Neural cell (in vitro differentiated cells): ENCODE results near the gene JADE1. TPM values are rescaled to one million over a fixed set of nuclear protein-coding genes. Genes with fewer than 3 reads are reported as not detected.
A peak's percentile ranks its signal among the peaks of the same experiment; 100 is the strongest.

Experiments
- H2AFZ ChIP-seq: fragments of 200-600, 300-800 bp; sonication (generic), shearing (Covaris generic); 2 replicates; pipeline ENCODE4 v1.6.0; 2014; ENCODE audit warnings: low read depth, mild to moderate bottlenecking, antibody characterized with exemption, low read length, moderate library complexity
- H3F3A ChIP-seq: fragments of 200-600 bp; shearing (Covaris generic); 2 replicates; pipeline ENCODE4 v1.6.1; 2016; ENCODE audit warnings: mild to moderate bottlenecking, moderate library complexity, mixed read lengths, antibody characterized with exemption, low read length; ENCODE audit not compliant: insufficient read depth, poor library complexity, severe bottlenecking
- H3K27ac ChIP-seq: fragments of 200-600, 300-800 bp; sonication (generic), shearing (Covaris generic); 2 replicates; pipeline ENCODE4 v1.5.1; 2014; ENCODE audit warnings: mild to moderate bottlenecking, low read length, moderate library complexity
- H3K27me3 ChIP-seq: fragments of 300-800, 200-600 bp; sonication (generic), shearing (Covaris generic); 2 replicates; pipeline ENCODE4 v1.6.0; 2014; ENCODE audit warnings: mild to moderate bottlenecking, low read depth, low read length, moderate library complexity; ENCODE audit not compliant: insufficient read depth
- H3K36me3 ChIP-seq: fragments of 300-800, 200-600 bp; sonication (generic), shearing (Covaris generic); 2 replicates; pipeline ENCODE4 v1.5.1; 2014; ENCODE audit warnings: mild to moderate bottlenecking, antibody characterized with exemption, low read length, moderate library complexity; ENCODE audit not compliant: insufficient read depth
- H3K4me2 ChIP-seq: fragments of 300-800, 200-600 bp; sonication (generic), shearing (Covaris generic); 2 replicates; pipeline ENCODE4 v1.6.0; 2014; ENCODE audit warnings: mild to moderate bottlenecking, low read length
- H3K4me3 ChIP-seq: fragments of 300-800, 200-600 bp; sonication (generic), shearing (Covaris generic); 2 replicates; pipeline ENCODE4 v1.5.1; 2014; ENCODE audit warnings: mild to moderate bottlenecking, low read length, moderate library complexity
- H3K79me2 ChIP-seq: fragments of 200-600 bp; shearing (Covaris generic); replicated peaks from 2 replicates; pipeline ENCODE4 v1.6.0; 2014; ENCODE audit warnings: mild to moderate bottlenecking, low read length, moderate library complexity; ENCODE audit not compliant: insufficient read depth
- H3K9ac ChIP-seq: fragments of 300-800, 200-600 bp; sonication (generic), shearing (Covaris generic); 2 replicates; pipeline ENCODE4 v1.6.1; 2016; ENCODE audit warnings: mild to moderate bottlenecking, low read length, mixed read lengths
- H3K9me2 ChIP-seq: fragments of 200-600 bp; shearing (Covaris generic); 2 replicates; pipeline ENCODE4 v1.6.1; 2016; ENCODE audit warnings: mild to moderate bottlenecking, low read length, mixed read lengths; ENCODE audit not compliant: insufficient read depth
- H3K9me3 ChIP-seq: fragments of 200-600, 300-800 bp; sonication (generic), shearing (Covaris generic); 2 replicates; pipeline ENCODE4 v1.6.1; 2016; ENCODE audit warnings: mild to moderate bottlenecking, mixed run types, low read length, moderate library complexity, mixed read lengths
- H4K20me1 ChIP-seq: fragments of 200-600 bp; shearing (Covaris generic); 2 replicates; pipeline ENCODE4 v1.6.1; 2016; ENCODE audit warnings: mild to moderate bottlenecking, mixed run types; ENCODE audit not compliant: insufficient read depth
- EP300 ChIP-seq: fragments of 450-650 bp; conservative IDR thresholded peaks from 2 replicates; pipeline ENCODE4 v1.6.1; 2014; ENCODE audit warnings: antibody characterized with exemption, mild to moderate bottlenecking, moderate library complexity; ENCODE audit not compliant: poor library complexity, severe bottlenecking
- EZH2 ChIP-seq: fragments of 200-600, 300-800 bp; shearing (Covaris generic), sonication (generic); IDR thresholded peaks from 2 replicates; pipeline ENCODE4 v1.6.1; 2014; ENCODE audit warnings: antibody characterized with exemption, low read length, borderline replicate concordance, mild to moderate bottlenecking; ENCODE audit not compliant: insufficient read depth, poor library complexity, severe bottlenecking
- POLR2AphosphoS5 ChIP-seq: IDR thresholded peaks from 2 replicates; pipeline ENCODE4 v1.6.1; 2012
- TAF1 ChIP-seq: IDR thresholded peaks from 2 replicates; pipeline ENCODE4 v1.6.1; 2012; ENCODE audit warnings: low read depth
- polyA plus RNA-seq: library from polyadenylated mRNA; depleted of rRNA; stranded (reverse); fragments of >200 nt; gene quantifications from 2 replicates; pipeline ENCODE4 v1.2.3, GENCODE V29; 2014
- TF ChIP-seq, protein P1 (sequence below): IDR thresholded peaks from 2 replicates; pipeline ENCODE4 v1.6.1; 2012; ENCODE audit warnings: borderline replicate concordance
- TF ChIP-seq, protein P2 (sequence below): fragments of 450-650 bp; IDR thresholded peaks from 2 replicates; pipeline ENCODE4 v1.5.1; 2014; ENCODE audit warnings: antibody characterized with exemption, mild to moderate bottlenecking, moderate library complexity; ENCODE audit not compliant: poor library complexity, severe bottlenecking

JADE1 gene
- polyA plus RNA-seq, 1 donor from 2014 or later = 14.5 TPM

DNA sequence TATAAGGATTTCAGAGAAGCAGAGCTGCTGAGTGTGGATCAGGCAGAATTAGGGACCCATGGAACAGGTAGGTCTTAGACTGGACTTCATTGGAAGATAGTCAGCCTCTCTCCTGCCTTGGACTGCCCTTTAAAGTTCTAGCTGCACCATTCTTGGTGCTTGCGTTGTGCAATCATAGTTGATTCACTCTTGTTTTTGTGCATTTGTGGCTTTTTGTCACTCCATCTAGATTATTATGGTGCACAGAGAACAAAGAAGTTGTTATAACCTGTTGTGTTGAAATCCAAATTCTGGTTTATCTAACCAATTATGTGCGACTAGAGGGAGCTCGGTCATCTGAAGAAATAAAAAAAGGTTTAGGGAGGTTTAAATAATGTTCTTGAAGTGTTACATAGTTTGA, 59.3 kb downstream of the JADE1 start:
- Histone ChIP-seq H2AFZ (no peak overlapping the region), H3K4me2 (no peak overlapping the region), H3K27ac (no peak overlapping the region), H3K9ac (no peak overlapping the region), H3K9me2 (no peaks in the 10 kb centered on the region), H3K79me2 (no peaks in the 10 kb centered on the region), H3F3A (no peaks in the 10 kb centered on the region), H4K20me1 (no peaks in the 10 kb centered on the region), H3K36me3 (peaks cover 7% of the 10 kb centered on the region), H3K27me3 (no peaks in the 10 kb centered on the region), H3K4me3 (no peak overlapping the region), H3K9me3 (no peaks in the 10 kb centered on the region)
- TF ChIP-seq EP300 (no peak), EZH2 (no peak)

DNA sequence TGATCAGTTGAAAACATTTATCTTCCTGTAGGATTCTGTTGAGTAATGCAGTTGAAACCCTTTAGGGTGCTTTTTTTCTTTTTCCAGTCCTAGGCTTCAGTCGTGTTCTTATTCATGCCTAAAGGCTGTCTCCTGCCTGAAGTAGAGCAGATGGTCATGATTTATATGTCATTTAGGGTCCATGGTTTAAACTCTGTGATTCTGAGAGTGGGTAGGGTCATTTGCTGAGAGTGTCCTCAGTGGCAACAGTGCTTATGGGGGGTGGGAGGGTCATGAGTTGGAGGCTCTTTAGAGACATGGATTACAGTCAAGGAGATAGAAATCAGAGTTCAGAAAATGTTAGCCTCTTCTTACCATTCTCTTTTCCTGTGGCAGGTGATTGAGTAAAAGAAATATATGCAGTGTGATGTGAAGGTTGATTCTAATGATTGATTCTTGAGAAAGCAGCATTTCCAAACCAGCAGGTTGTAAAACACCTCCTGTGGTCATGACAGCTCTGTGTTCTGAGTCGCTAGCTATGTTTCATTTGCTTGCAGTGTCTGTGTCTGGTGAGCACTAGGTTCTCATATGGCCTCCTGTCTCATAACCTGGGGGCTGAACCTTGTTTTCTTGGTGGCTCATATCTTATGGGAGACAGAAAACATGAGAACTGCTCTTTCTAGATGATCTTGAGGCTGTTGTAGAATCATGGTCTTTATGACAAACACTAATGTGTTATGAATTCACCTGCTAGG, 60.4 kb downstream of the JADE1 start:
- TF ChIP-seq TAF1 (no peak), POLR2AphosphoS5 (peak; percentile 44), EP300 (peak; percentile 30)
- no peaks in the 10 kb centered on the region for H4K20me1 ChIP-seq

DNA sequence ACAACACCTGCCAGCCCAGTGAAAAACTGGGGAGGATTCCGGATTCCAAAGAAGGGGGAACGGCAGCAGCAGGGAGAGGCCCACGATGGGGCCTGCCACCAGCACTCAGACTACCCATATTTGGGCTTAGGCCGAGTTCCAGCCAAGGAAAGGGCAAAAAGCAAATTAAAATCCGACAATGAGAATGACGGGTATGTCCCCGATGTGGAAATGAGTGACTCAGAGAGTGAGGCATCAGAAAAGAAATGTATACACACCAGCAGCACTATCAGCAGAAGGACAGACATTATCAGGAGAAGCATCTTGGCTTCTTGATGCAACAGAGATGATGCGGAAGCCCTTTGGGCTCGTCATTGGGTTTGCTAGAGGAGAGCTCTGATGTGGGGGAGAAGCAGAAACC, 62.4 kb downstream of the JADE1 start:
- Histone ChIP-seq H3K9ac (no peak overlapping the region), H3K27ac (no peak overlapping the region), H3K9me2 (no peaks in the 10 kb centered on the region), H3K79me2 (no peaks in the 10 kb centered on the region), H3K4me3 (no peak overlapping the region), H3K27me3 (no peaks in the 10 kb centered on the region), H3F3A (no peaks in the 10 kb centered on the region), H3K4me2 (no peak overlapping the region), H4K20me1 (no peaks in the 10 kb centered on the region), H3K9me3 (no peaks in the 10 kb centered on the region), H2AFZ (no peak overlapping the region), H3K36me3 (peaks cover 7% of the 10 kb centered on the region)
- TF ChIP-seq, protein P1, sequence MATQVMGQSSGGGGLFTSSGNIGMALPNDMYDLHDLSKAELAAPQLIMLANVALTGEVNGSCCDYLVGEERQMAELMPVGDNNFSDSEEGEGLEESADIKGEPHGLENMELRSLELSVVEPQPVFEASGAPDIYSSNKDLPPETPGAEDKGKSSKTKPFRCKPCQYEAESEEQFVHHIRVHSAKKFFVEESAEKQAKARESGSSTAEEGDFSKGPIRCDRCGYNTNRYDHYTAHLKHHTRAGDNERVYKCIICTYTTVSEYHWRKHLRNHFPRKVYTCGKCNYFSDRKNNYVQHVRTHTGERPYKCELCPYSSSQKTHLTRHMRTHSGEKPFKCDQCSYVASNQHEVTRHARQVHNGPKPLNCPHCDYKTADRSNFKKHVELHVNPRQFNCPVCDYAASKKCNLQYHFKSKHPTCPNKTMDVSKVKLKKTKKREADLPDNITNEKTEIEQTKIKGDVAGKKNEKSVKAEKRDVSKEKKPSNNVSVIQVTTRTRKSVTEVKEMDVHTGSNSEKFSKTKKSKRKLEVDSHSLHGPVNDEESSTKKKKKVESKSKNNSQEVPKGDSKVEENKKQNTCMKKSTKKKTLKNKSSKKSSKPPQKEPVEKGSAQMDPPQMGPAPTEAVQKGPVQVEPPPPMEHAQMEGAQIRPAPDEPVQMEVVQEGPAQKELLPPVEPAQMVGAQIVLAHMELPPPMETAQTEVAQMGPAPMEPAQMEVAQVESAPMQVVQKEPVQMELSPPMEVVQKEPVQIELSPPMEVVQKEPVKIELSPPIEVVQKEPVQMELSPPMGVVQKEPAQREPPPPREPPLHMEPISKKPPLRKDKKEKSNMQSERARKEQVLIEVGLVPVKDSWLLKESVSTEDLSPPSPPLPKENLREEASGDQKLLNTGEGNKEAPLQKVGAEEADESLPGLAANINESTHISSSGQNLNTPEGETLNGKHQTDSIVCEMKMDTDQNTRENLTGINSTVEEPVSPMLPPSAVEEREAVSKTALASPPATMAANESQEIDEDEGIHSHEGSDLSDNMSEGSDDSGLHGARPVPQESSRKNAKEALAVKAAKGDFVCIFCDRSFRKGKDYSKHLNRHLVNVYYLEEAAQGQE = no peak
- TF ChIP-seq, protein P2, sequence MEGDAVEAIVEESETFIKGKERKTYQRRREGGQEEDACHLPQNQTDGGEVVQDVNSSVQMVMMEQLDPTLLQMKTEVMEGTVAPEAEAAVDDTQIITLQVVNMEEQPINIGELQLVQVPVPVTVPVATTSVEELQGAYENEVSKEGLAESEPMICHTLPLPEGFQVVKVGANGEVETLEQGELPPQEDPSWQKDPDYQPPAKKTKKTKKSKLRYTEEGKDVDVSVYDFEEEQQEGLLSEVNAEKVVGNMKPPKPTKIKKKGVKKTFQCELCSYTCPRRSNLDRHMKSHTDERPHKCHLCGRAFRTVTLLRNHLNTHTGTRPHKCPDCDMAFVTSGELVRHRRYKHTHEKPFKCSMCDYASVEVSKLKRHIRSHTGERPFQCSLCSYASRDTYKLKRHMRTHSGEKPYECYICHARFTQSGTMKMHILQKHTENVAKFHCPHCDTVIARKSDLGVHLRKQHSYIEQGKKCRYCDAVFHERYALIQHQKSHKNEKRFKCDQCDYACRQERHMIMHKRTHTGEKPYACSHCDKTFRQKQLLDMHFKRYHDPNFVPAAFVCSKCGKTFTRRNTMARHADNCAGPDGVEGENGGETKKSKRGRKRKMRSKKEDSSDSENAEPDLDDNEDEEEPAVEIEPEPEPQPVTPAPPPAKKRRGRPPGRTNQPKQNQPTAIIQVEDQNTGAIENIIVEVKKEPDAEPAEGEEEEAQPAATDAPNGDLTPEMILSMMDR = no peak
- no peak for TF ChIP-seq TAF1

More for the DNA sequence above, 60.4 kb downstream of the JADE1 start:
- Histone ChIP-seq H3K9me3 (no peaks in the 10 kb centered on the region), H3K4me2 (no peak overlapping the region), H3K9ac (no peak overlapping the region), H3K36me3 (peaks cover 7% of the 10 kb centered on the region), H3F3A (no peaks in the 10 kb centered on the region), H3K27me3 (no peaks in the 10 kb centered on the region), H3K27ac (no peak overlapping the region), H3K4me3 (no peak overlapping the region), H3K9me2 (no peaks in the 10 kb centered on the region), H2AFZ (no peak overlapping the region), H3K79me2 (no peaks in the 10 kb centered on the region)
